ENCODE measurements around the gene ECT2.
A peak's percentile ranks its signal among the peaks of the same experiment; 100 is the strongest.
"Not testable (repeated sequence)": the region's sequence is repeated elsewhere in the genome, so short reads cannot be mapped to it uniquely, and the experiment has no call there.

The ECT2 gene

GRCh38 chr3:172739462-172739861 is 11.1 kb upstream of the ECT2 start:
- DNase-seq (ENCODE audit: low spot score) = no peak

DNA sequence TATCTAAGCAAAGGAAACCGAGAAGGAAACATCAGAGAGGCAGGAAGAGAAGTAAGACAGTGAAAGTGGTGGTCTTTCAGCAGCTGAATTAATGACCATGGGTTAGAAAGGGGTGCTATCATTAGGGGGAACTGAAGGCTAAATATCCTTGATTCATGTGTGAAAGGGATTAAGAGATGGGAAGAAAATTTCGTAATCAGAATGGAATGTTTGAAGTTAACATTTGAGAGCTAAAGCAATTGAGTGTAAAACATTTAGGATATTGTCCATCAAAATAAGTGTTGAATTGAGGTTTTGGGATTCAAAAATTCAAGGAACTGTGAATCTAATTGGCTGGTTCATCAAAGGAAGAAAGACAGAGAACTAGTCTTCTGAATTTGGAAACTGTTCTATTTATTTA is 4.1 kb upstream of the ECT2 start:
- peak; percentile 40 for DNase-seq (ENCODE audit: low spot score)

DNA sequence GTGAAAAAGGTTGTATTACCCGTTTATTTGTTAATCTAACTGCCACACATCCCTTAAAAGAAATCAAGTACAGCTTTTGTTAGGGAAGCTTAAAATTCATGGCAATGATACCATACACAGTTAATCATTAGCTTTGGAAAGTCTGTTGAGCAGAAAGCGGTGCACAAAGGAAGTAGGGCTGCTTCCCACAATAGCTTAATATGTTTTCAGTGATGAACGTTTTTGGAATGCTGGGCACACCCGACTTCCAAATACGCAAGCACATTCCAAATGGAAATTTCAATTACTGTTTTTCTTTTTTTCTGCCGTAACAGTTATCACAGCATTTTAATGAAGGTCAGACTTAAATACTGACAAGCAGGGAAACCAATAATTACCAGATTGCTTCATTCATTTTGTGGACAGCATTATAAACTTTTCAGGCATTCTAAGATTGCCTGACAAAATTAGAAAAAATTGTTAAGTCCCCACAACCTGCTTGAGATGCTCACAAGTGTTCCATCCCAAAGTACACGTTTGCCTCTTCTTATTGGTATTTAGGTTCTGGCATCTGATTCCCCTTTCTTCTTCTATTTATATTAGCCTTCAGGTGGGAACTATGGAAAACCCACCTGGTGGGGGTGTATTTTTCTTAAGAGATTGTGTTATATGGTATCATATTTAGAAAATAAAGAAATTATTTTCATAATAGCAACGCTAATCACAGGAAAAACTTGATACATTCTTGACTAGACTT is 1.1 kb upstream of the ECT2 start:
- DNase-seq (ENCODE audit: low spot score) = peak; percentile 79

GRCh38 chr3:172750069-172750367 is 508 bp upstream of the ECT2 start:
- DNase-seq (ENCODE audit: low spot score) = no peak

DNA sequence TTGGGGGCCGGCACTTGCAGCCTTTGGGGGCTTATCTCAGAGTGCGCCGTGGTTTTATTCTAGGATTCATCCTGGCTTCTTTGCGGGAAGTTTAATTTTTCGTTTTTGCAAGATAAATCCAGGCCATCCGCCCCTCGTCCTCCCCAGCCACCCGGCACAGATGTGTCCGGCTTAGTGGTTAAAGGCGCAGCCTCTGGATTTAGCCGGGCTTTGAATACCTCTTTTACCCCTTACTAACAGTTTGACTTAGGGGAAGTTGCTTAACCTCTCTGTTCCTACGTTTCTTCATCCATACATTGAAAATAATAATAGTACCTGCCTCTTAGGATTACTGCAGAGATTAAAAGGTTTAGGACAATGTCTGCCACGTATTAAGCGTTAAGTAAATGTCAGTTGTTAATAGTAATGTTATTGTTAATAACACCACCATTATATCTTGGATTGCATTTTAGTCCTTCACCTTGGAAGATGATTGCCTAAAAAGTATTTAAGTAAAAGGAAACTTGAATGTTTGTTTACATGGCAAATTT is 714 bp downstream of the ECT2 start:
- DNase-seq (ENCODE audit: low spot score) = peak; percentile 42

- no peak for DNase-seq (ENCODE audit: low spot score)
These were observed 2.1 kb downstream of the ECT2 start for GRCh38 chr3:172752651-172753050.

DNA sequence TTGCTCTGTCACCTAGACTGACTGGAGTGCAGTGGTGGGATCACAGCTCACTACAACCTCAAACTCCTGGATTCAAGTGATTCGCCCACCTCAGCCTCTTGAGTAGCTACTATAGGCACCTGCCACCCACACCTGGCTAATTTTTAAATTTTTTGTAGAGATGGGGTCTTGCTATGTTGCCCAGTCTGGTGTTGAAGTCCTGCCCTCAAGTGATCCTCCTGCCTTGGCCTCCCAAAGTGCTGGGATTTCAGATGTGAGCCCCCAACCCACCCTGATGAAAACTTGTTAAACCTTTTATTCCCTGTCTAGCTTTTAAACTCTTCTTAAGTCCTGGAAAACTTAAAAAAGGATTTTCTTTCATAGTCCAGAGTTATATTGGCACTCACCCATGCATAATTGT is 2.6 kb downstream of the ECT2 start:
- no peak for DNase-seq (ENCODE audit: low spot score)

DNA sequence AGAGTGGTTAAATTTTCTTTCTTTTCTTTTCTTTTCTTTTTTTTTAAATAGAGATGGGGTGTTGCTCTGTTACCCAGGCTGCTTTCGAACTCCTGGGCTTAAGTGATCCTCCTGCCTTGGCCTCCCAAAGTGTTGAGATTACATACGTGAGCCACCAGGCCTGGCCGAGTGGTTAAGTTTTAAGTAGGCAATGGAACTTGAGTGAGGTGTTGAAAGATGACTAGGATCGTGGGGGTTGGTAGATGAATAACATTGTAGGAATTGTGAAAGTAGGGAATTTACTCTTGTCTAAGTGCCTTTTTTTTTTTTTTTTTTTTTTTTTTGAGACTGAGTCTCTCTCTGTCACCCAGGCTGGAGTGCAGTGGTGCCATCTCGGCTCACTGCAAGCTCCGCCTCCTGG is 9.9 kb downstream of the ECT2 start:
- not testable (repeated sequence) for DNase-seq (ENCODE audit: low spot score)

DNA sequence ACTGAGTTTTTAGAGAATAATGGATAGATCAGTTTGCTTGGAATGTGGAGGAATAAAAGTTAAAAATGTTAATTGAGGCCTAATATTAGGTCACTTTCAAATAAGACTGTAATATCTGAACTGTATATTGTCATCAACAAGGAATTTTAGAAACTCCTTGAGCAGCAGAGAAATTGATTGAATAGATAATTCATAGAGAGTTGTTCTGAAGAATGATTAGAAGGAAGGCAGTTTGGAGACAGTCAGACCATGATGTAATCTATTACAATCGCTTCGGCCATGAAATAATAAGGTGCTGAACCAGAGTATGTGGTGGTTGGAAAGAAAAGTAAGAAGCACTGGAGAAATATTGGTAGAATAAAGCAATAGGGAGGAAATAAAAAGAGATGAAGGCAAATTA is 15.7 kb downstream of the ECT2 start:
- no peak for DNase-seq (ENCODE audit: low spot score)

DNA sequence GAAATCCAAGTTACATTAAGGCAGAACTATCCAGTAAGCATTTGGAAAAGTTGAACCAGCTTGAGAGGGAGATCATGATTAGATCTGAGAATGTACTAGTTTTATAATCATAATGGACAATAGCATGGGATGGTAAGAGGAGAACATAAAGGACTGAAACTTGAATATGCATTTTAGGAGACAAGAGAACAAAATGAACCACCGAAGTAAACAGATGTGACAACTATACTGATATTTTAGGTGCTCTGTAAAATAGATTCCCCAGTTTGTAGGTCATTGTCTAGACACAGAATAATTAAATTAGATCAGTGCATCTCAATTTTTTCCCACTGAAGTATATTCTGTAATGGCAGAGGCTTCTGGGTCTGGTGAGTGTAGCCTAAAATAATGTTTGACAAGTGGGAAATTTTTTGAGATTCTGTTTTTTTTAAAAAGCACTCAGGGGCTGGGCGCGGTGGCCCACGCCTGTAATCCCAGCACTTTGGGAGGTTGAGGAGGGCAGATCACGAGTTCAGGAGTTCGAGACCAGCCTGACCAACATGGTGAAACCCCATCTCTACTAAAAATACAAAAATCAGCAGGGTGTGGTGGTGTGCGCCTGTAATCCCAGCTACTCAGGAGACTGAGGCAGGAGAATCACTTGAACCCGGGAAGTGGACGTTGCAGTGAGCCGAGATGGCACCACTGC is 16.3 kb downstream of the ECT2 start:
- DNase-seq (ENCODE audit: low spot score) = no peak

DNA sequence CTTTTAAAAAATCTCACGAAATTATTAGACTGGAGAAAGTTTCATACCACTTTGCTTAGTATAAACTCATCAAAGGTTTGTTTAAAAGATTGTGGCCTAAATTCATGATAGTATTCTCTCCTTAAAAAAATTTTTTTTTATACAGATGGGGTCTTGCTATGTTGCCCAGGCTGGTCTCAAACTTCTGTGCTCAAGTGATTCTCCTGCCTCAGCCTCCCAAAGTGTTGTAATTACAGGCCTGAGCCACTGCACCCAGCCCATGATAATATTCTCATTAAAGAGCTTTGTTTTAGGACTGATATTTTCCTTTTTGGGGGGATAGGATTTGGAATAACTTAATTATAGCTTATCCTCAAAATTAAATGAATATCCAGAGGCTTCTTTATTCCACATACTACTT is 19.9 kb downstream of the ECT2 start:
- no peak for DNase-seq (ENCODE audit: low spot score)

DNA sequence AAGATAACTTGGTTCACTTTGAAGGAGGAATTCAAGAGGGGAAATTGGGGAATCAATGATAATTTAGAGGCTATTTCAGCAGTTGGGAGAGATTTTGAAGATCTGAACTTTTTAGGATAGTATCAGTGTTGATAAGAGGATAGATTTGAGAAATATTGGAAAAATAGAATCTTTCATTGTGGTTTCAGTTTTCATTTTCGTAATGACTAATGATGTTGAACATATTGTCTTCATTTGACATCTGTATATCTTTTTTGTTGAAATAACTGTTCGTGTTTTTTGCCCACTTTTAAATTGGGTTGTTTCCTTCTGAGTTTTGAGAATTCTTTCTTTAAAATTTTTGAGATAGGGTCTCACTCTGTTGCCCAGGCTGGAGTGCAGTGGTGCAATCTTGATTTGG is 21.1 kb downstream of the ECT2 start:
- DNase-seq (ENCODE audit: low spot score) = no peak

DNA sequence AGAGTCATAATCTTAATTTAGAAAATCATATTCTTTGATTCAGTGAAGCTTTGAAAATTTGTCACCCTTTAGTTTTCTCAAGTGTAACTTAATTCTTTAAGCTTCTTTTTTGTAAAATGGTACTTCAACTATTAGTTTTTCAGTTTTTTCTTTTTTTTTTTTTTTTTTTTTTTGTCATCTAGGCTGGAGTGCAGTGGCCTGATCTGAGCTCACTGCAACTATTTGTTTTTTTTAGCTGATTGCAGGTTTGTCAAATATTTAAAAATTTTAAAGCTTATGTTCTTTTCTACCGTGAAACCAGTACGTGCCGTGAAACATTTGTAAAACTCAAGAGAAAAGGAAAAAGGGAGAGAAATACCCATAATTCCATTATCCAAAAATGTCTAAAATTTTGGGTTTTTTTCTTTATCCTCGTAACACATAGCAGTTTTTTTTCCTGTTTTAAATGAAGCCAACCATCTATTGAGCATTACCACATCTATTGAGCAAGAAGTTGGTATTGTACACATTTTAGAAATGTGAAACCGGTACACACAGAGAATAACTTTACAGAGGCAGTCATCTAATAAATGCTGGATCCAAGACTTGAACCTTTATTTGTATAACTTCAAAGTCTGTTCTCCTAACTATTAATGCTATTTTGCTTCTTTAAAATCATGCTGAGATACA is 25.7 kb downstream of the ECT2 start:
- DNase-seq (ENCODE audit: low spot score) = no peak

DNA sequence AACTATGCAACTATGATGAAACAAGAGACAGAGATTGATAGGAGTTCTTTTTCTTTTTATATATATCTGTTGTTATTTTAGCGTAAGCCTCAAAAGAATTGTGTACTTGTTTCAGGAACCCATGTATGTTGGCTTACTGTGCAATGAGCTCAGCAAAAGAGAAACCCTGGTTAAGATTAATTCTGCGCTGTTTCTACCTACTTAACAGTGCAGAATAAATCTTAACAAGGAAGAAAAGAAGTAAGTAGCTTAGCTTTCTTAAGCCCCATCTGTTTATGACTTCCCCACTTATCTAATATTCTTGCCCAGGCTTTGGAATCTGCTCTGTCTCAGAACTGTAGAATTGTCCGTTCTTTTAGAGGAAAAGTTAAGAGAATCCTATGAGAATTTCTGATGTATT is 27.4 kb downstream of the ECT2 start:
- no peak for DNase-seq (ENCODE audit: low spot score)

DNA sequence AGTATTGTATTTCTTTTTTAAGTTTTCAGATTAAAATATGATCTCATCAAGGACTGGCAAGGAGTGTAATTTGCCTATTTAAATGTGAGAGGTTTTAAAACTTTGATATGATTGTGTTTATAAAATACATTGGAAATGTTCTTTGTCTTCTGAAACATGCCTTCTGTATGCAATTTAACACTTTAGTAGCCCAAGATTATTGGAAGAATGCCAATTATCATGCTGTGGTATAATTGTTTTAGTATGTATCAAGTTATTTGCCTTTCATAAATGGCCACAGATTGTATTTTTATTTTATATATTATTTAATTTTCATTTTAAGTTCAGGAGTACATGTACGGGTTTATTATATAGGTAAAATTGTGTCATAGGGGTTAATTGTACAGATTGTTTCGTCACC is 31.7 kb downstream of the ECT2 start:
- no peak for DNase-seq (ENCODE audit: low spot score)

- no peak for DNase-seq (ENCODE audit: low spot score)
These were observed 35.5 kb downstream of the ECT2 start for GRCh38 chr3:172786036-172786435.

DNA sequence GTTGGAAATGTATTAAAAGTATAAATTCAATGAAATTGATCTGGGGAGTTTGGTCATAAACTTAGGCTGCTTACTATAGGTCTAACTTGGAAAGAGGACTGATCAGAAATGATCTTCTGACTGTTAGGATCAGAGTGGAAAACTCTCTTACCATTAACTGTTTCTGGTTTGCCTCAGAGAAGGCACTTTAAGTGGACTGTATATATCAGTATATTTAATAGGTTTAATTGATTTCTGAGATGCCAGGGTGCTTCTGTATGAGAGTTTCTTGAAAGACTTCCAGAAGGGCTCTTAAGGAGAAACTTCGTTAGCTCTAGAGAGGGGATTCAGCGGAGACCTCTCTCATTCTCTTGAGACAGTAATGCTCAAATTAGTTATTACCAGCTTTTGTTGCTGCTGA is 36.5 kb downstream of the ECT2 start:
- DNase-seq (ENCODE audit: low spot score) = no peak

- peak; percentile 19 for DNase-seq (ENCODE audit: low spot score)
These were observed 37.2 kb downstream of the ECT2 start for GRCh38 chr3:172787746-172788145.

DNA sequence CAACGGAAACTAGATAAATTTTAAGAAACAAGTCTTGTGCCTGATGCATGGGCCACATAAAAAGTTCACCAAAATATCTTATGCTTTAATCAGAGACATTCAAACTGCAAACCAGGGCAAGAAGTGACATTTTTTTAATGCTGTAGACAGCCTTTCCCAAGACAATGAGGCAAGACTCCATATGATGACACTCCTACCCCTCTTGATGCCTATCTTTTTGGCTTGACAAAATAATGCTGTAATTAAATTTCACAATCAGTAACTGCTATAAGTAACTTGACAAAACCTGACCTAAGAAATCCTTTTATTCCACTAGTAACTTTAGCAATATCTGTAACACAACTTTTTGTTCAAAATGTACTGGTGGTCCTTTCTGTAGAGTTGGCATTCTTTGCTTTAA is 48.7 kb downstream of the ECT2 start:
- no peak for DNase-seq (ENCODE audit: low spot score)

GRCh38 chr3:172800156-172800555 is 49.6 kb downstream of the ECT2 start:
- no peak for DNase-seq (ENCODE audit: low spot score)

GRCh38 chr3:172803489-172803888 is 53.0 kb downstream of the ECT2 start:
- no peak for DNase-seq (ENCODE audit: low spot score)

DNA sequence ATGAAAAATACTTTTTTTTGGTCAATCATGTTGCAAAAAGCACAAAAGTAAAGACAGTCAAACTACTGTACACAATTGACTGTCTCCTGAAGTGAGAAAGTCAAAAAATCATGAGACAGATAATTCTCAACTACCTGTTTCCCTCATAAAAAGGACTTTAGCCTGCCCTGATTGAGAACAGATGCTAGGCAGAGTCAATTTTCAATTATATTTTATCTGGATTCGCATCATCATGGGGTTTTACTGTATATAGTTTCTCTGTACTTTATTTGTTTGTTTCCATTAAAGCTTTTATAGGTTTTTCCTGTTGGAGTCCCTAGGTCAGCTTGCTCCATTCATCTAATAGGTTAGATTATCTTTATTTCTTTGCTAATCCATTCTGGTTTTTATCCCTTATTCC is 53.8 kb downstream of the ECT2 start:
- DNase-seq (ENCODE audit: low spot score) = no peak

- DNase-seq (ENCODE audit: low spot score) = peak; percentile 21
These were observed 58.5 kb downstream of the ECT2 start for GRCh38 chr3:172808969-172809546.
